Measurements from ENCODE around the gene PAX8.

PAX8 gene

GRCh38 chr2:113202305-113203216 is 76.2 kb downstream of the PAX8 start:
- DNase-seq = no peak

- DNase-seq = no peak
Measured at GRCh38 chr2:113201496-113202304, 77.0 kb downstream of the PAX8 start.

GRCh38 chr2:113200736-113201490 is 77.8 kb downstream of the PAX8 start:
- DNase-seq = no peak

DNA sequence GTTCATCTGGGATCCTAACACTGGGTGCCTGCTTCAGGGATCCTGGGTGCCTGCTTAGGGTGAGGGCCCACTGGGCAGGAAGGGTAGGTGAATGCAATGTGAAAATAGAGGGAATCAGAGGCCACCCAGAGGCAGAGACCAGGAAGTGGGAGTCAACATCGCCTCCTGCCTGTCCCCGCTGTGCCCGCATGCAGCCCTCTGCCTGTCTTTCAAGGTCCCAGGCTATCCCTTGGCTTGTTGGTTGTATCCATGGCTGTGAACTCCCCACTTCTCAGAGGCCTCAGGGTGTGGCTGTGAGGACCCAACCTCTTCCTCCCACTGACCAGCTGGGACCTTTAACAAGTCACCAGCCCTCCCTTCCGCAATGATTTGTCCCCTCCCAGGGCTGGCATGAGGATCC is 78.5 kb downstream of the PAX8 start:
- DNase-seq = no peak

- peak; percentile 47 to 73 for DNase-seq
Measured at GRCh38 chr2:113198790-113199612, 79.7 kb downstream of the PAX8 start.

DNA sequence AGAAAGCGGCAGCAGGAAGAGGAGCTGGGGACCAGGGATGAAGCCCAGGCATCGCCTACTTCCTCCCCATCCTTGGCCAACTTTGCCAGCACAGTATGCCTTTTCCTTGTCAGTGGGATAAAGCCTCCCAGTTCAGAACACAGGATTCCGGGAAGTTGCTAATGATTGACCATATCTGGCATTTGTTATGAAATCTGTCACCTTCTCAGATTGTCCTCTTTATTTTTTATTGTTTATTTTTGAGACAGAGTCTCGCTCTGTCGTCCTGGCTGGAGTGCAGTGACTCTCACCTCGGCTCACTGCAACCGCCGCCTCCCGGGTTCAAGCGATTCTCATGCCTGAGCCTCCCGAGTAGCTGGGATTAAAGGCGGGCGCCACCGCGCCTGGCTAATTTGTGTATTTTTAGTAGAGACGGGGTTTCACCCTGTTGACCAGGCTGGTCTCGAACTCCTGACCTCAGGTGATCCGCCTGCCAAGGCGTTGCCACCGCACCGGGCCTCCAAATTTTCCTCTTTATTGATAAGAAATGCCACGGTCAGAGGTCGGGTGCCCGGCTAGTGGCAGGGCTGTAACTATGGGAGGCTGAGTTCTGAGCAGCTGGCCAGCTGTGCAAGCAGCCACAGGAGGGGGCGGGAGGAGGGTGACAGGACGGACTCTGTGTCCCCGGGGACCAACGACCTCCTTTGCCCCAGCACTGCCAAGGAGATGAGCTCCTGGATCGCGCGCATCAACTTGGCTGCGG is 80.5 kb downstream of the PAX8 start:
- DNase-seq = no peak

DNA sequence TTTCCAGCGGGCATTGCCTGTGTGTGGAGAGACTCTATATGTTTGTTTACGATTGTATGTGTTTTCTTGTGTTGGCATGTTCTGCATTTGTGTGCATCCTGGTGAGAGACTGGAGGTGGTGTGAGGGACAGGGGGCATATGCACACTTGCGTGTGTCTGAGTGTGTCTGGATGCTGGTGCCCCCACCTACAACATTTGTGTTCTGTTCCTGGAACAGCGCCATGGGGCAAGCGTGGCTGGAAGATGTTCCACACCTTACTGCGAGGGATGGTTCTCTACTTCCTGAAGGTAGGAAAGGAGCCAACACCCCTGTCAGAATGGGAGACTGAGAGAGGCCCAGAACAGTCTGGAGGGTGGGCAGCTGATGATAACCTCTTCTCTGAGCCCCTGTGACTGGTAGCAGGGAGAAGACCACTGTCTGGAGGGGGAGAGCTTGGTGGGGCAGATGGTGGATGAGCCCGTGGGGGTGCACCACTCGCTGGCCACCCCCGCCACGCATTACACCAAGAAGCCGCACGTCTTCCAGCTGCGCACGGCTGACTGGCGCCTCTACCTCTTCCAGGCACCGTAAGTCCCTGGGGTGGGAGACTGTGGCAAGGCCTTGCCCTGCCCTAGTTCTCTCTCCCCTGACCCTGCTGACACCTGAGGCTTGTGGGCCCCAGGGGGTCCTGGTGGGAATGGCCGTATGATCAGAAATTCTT is 81.2 kb downstream of the PAX8 start:
- DNase-seq = no peak

DNA sequence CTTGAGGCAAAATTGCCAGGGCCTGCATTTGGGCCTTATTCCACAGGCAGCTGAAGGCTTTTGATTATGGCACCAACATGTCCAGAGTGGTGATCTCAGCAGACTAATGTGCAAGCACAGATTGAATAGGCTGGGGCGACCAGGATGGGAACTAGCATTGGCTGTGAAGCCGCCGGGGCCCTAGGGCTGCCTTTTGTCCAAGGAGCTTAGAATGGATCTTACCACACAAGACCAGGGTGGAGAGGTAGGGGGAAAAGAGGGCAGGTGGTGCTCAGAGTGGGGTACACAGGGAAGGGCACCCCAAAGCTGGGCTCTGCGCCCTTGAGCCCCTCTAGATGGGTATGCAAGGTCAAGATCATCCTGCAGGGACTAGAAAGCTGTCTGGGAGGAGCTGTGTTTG is 81.9 kb downstream of the PAX8 start:
- no peak for DNase-seq

- DNase-seq = no peak
Measured at GRCh38 chr2:113195923-113196501, 82.7 kb downstream of the PAX8 start.

GRCh38 chr2:113192459-113193100 is 86.1 kb downstream of the PAX8 start:
- no peak for DNase-seq

- no peak for DNase-seq
Measured at GRCh38 chr2:113190871-113191270, 87.8 kb downstream of the PAX8 start.

- no peak for DNase-seq
Measured at GRCh38 chr2:113187771-113188170, 91.0 kb downstream of the PAX8 start.

DNA sequence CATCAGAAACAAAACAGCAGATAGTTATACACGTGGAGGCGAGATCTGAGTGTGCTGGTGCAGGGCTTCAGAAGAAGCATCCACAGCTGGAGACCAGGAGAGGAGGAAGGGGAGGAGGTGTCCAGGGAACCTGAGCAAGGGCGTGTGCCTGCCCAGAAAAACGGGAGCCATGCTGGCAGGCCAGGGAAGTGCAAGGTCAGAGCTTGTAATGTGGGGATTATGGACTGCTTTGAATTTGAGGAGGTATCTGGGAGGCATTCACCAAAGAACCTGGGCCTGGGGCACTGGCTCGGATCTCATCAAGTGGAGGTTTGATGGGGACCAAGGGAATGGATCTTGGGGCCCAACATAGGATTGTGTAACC is 92.3 kb downstream of the PAX8 start:
- DNase-seq = no peak

DNA sequence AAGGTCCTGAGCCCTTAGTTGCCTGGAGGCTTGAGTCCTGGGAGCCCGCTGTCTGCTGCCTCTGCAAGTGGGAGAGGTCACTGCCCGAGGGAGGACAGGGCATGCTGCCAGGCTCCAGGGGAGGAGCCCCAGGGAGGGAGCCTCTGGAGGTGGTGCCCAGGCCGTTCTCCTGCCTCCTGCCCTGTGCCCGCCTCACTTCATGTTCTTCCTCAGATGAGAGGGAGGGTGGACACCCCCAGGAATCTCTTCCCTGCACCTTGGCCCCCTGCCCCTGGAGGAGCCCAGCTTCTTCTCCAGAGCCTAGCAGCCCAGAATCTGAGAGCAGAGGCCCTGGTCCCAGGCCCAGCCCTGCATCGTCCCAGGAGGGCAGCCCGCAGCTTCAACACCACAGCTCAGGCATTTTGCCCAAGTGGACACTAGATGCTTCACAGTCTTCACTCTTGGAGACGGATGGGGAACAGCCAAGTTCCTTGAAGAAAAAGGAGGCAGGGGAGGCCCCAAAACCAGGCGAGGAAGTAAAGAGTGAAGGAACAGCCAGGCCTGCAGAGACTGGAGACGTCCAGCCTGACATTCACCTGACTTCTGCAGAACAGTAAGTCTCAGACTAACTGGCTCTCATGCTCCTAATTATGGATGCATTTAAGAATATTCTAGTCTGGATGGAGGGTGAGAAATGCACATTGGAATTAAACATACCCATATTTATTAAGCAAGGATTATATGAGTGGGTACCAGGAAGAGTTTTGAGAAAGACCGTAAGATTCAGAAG is 92.9 kb downstream of the PAX8 start:
- DNase-seq = no peak

- DNase-seq = no peak
Measured at GRCh38 chr2:113184531-113185230, 94.0 kb downstream of the PAX8 start.

GRCh38 chr2:113183703-113184102 is 95.0 kb downstream of the PAX8 start:
- no peak for DNase-seq

- DNase-seq = no peak
Measured at GRCh38 chr2:113183264-113183663, 95.5 kb downstream of the PAX8 start.

DNA sequence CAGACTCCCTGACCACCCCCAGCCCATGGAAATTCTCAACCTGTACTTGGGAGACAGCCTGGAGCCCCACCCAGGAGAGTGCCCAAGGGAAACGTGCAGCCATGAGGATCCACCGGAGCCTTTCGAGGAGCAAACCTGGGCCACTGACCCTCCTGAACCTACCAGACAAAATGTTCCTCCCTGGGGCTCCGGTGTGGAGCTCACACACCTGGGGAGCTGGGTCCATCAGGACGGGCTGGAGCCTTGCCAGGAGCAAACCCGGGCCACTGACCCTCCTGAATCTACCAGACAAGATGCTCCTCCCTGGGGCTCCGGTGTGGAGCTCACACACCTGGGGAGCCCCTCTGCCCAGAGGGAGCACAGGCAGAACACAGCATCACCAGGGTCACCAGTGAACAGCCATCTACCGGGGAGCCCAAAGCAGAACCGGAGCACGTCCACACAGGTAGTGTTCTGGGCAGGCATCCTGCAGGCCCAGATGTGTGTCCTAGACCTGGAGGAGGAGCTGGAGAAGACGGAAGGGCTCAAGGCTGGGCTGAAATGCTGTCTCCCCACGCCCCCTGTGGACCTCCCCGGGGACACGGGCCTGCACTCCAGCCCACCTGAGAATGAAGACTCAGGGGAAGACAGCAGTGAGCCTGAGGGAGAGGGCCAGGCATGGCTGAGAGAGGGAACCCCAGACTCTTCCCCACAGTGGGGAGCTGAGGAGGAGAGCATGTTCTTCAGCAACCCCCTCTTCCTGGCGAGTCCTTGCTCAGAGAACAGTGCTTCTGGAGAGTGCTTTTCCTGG is 96.1 kb downstream of the PAX8 start:
- no peak for DNase-seq
